ENCODE results near the gene TRIM72.
"Not testable (repeated sequence)": the region's sequence is repeated elsewhere in the genome, so short reads cannot be mapped to it uniquely, and the experiment has no call there.

TRIM72 gene

DNA sequence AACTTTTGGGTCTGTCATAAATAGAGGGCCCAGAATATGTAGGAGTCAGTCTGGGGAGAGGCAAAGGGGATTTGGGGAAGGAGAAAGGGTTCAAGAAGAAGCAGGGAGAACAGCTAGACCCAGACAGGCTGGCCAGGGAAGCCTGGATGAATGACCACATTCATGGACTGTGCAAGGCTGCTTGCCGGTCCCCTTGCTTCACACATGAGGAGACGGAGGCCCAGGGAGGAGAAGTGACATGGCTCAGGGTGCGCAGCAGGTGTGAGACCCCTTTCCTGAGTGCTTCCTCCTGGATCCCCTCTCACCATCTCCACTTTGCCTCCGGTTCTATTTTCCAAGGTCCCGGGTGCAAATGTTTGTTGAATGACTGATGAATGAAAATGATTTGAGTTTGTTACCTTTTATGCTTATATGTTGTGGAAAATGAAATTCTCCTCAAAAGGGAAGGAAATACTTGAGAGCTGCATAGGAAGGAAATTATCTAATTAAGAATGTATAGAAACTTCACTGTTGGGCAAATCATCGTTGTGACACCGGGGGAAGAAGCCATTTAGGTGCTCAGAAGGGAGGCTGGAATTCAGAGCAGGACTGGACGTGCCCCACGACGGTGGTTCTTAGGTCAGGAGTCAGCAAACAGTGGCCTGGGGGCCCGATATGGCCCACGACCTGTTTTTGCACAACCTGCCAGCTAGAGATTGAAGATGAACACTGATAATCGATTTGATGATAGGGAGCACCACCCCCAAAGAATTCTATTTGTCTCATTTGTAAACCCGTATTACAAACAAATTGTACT lies 46.4 kb downstream of the TRIM72 start:
- no peak for FAIRE-seq

DNA sequence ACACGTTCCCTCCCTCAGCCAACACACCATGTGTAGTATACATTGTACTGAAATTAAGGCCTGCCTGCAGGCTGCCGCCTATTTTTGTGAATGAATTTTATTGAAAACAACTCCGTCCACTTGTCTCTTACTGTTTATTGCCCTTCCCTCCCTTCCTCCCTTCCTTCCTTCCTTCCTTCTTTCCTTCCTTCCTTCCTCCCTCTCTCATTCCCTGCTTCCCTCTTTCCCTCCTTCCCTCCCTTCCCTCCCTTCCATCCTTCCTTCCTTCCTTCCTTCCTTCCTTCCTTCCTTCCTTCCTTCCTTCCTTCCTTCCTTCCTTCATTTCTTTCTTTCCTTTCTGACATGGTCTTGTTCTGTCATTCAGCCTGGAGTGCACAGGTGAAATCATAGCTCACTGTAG lies 48.2 kb downstream of the TRIM72 start:
- FAIRE-seq = no peak

DNA sequence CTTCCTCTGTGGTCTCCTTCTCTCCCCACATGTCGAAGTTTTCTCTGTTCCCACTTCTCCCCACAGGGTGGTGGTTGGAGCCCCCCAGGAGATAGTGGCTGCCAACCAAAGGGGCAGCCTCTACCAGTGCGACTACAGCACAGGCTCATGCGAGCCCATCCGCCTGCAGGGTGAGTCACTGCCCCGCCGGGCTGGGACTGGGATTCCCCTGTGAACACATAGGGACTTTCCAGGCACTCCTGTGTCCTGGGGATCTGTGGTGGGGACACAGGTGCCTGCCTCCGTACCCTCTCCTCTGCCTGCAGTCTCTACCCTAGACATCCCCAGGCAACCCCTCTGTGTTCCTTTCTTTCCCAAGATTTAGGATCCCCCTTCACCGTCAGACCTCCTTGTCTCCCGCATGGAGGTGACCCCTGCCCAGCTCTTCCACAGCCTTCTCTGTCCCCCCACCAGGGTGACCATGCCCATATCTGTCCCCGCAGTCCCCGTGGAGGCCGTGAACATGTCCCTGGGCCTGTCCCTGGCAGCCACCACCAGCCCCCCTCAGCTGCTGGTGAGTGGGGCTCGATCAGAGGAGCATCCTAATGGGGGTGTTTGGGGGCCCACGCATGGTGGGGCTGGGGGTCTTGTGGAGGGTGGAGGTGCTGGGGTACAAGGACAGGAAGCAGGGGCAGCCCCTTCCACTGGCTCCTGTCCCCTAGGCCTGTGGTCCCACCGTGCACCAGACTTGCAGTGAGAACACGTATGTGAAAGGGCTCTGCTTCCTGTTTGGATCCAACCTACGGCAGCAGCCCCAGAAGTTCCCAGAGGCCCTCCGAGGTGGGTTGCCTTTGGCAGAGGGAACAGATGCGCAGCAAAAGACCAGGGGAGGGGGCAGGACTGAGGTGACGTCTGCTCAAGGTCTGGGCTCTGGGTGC lies 51.7 kb downstream of the TRIM72 start:
- no peak for FAIRE-seq

DNA sequence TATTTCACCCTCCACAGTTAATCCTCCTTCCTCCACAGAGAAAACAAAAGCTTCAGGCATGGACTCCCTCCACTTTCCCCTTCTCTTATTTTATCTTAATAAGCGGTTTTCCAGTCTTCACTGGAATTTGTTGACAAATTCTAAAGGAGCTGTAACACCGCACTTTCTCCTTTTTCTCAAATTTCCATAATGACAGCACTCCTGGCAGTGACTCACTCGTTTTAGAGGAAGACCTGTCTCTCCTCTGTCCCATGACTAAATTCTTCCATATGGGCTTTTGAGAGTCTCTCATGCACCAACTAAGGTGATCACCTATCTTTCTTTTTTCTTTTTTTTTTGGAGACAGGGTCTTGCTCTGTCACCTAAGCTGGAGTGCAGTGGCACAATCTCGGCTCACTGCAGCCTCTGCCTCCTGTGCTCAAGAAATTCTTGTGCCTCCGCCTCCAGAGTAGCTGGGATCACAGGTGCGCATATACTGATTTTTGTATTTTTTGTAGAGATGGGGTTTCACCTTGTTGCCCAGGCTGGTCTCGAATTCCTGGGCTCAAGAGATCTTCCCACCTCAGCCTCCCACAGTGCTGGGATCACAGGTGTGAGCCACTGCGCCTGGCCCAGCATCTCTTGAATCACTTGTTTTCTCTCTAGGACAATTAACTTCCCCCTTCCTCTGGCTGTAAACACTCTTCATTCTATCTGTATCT lies 53.6 kb downstream of the TRIM72 start:
- no peak for FAIRE-seq

DNA sequence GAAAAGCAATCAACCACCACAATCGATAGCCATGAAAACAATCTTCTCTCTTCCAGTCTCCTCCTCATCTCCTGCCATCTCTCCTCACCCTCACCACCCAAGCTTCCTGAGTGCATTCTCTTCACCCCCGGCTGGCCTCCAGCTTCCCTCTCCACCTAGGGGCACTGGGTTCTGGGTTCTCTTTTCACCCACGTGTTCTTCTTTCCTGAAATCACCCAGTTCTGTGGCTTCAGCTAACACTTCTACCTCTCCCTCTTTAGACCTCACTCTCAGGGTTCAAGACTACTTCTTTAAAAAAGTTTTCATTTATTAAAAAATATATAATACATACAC lies 54.1 kb downstream of the TRIM72 start:
- no peak for FAIRE-seq

DNA sequence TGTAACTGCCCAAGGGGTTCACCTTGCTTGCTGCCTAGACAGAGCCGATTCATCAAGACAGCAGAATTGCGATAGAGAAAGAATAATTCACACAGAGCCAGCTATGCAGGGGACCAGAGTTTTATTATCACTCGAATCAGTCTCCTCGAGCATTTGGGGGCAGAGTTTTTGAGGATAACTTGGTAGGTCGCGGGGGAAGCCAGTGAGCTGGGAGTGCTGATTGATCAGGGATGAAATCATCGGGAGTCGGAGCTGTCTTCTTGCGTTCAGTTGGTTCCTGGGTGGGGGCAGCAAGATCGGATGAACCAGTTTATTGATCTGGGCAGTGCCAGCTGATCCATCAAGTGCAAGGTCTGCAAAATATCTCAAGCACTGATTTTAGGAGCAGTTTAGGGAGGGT lies 55.0 kb downstream of the TRIM72 start:
- no peak for FAIRE-seq

DNA sequence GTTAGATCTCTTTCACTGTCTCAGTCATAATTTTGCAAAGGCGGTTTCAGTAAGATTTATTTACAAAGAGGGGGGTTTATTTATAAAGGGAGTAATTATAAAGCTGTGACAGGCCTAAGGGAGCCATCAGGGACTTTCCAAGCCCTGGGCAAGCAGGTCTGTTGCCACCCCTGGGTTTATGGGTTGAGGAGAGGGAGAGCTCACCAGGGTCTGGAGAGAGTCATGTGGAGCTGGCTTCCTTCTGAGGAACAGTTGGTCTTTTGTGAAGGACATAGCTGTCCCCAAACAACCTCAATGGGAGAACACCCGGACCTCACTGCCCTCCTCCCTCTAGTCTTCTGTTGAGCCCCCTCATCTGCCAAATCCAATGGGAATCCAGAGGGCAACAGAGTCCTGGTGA lies 55.6 kb downstream of the TRIM72 start:
- FAIRE-seq = no peak

DNA sequence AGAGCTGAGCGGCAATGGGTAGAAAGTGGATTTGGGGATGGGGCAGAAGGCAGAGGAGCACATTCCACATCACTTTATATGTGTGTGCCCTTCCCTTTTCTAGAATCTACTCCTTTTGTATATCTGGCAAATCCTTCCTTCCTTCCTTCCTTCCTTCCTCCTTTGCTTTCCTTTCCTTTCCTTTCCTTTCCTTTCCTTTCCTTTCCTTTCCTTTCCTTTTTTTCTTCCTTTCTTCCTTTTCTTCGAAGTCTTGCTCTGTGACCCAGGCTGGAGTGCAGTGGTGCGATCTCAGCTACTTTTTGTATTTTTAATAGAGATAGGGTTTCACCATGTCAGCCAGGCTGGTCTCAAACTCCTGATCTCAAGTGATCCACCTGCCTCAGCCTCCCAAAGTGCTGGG lies 56.1 kb downstream of the TRIM72 start:
- FAIRE-seq = not testable (repeated sequence)

DNA sequence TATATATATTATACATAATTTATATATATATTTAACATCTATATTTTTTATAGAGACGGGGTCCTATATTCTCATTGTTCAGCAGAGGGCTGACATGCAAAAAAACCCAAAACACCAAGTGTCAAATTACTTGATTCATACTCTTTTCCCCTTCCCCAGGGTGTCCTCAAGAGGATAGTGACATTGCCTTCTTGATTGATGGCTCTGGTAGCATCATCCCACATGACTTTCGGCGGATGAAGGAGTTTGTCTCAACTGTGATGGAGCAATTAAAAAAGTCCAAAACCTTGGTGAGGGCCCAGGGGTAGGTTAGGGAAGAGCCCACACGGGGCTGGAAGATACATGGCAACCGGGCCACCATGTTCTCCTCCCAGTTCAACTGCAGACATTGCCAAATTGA lies 56.9 kb downstream of the TRIM72 start:
- FAIRE-seq = no peak

DNA sequence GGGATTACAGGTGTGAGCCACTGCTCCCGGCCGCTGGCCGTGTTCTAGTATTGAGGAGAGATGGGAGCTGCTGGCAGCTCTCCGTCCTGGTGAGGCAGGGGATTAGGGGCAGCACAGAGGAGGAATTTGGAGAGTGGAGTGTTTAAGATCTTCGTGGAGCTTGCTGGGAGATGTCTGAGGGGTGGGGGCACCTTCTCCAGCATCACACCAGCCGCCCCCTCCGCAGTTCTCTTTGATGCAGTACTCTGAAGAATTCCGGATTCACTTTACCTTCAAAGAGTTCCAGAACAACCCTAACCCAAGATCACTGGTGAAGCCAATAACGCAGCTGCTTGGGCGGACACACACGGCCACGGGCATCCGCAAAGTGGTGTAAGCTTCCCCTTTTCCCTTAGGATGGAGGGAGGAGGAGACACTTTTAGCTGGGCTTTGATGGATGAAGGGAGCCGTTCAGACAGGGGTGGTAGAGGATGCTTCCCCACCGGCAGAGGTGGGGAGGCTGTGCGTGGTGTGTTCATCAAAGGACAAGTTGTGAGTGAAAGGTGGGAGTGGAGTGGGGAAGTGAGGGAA lies 57.8 kb downstream of the TRIM72 start:
- no peak for FAIRE-seq

DNA sequence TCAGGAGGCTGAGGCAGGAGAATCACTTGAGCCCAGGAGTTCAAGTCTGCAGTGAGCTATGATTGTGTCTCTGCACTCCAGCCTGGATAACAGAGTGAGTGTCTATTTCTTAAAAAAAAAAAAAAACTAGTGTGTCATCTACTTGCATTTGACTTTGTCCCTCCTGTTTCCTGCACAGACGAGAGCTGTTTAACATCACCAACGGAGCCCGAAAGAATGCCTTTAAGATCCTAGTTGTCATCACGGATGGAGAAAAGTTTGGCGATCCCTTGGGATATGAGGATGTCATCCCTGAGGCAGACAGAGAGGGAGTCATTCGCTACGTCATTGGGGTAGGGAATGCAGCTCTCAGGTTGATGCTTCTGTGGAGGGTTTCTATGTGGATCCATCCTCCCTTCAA lies 59.3 kb downstream of the TRIM72 start:
- FAIRE-seq = no peak

DNA sequence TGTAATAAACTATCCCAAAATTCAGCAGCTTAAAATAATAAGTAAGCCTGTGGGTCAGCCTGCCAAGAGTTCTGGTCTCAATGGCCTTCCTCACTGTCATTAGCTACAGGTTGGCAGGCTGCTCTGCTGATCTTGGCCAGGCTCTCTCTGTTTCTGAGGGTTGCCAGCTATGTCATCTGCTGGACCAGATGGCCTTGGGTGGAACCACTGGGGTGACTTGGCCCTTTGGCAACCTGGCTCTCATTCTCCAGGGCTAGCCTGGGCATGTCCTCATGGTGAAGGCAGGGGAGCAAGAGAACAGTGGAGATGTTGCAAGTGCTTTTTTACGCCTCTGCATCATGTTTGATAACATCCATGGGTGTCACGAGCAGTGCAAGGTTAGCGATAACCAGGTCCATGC lies 59.8 kb downstream of the TRIM72 start:
- no peak for FAIRE-seq

DNA sequence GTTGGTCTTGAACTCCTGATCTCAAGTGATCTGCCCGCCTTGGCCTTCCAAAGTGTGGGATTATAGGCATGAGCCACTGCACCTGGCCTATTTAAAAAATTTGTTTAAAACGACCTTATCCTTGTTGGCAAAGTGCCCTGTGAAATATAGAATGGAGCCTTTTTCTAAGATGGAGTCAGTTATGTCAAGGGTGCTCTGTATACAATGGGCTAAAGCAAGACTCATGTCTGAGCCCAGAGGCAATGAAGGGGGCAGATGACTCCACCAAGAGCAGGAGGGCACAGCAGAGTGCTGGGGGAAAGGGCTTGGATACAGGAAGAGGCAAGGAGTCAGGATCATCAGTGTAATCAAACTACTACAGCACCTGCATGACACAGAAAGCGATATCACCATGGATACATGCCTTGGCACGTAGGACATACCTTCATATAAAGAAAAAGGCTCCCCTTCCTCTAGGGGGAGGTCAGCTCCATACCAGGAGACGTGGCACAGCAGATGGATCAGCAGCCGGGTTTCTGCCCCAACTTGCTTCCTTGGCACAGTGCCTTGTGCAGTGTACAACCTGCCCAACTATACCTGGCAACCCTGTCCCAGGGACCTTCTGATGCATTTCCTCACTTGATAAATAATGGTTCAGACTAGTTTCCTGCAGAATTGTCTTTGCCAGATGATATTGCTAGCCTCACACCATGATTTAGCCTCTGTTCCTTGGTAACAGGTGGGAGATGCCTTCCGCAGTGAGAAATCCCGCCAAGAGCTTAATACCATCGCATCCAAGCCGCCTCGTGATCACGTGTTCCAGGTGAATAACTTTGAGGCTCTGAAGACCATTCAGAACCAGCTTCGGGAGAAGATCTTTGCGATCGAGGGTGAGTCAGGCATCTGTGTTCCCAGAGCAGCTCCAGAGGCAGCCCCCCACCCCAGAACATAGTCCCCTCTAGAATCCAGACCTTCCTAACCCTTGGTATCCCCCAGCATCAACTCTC lies 61.2 kb downstream of the TRIM72 start:
- no peak for FAIRE-seq

DNA sequence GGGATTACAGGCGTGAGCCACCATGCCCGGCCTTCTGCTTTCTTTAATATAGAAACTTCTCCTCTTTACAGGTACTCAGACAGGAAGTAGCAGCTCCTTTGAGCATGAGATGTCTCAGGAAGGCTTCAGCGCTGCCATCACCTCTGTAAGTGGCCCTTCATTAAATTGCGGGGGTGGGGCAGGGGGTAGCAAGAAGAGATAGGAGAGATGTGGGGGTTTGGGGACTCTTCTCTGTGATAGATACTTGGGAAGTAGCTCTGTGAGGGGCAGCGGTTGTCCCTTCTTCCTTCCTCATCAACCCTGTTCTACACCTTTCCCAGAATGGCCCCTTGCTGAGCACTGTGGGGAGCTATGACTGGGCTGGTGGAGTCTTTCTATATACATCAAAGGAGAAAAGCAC lies 62.7 kb downstream of the TRIM72 start:
- no peak for FAIRE-seq

DNA sequence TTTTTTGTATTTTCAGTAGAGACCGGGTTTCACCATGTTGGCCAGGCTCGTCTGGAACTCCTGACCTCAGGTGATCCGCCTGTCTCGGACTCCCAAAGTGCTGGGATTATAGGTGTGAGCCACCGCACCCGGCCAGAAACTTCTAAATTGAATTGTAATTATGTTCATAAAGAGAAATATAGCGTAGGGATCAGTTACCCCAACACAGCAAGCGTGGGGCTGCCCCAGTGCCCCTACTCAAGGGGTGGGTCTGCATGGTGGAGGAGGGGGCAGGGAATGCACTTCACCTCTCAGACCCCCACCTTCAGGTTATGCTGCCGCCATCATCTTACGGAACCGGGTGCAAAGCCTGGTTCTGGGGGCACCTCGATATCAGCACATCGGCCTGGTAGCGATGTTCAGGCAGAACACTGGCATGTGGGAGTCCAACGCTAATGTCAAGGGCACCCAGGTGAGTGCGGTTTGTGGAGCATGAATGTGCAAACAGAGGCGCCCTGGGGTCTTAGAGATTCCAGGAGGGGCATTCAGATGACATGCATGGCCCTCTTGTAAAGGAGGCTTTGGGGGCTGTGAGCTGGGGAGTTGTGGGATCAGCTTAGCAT lies 63.8 kb downstream of the TRIM72 start:
- no peak for FAIRE-seq

DNA sequence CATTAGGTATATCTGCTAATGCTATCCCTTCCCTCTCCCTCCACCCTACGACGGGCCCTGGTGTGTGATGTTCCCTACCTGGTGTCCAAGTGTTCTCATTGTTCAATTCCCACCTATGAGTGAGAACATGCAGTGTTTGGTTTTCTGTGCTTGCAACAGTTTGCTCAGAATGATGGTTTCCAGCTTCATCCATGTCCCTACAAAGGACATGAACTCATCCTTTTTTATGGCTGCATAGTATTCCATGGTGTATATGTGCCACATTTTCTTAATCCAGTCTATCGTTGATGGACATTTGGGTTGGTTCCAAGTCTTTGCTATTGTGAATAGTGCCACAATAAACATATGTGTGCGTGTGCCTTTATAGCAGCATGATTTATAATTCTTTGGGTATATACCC lies 64.9 kb downstream of the TRIM72 start:
- FAIRE-seq = not testable (repeated sequence)
